Measurements from ENCODE around the gene CPXM2.

CPXM2 gene

GRCh38 chr10:123891144-123892071, at the start of gene CPXM2:
Gene CPXM2 (minus strand): TSS chr10:123891807. CDS start chr10:123891659, 148 bp downstream.
- in situ Hi-C loops (cut with MboI; ENCODE audit: low sequenced_read_pairs): no loop called here

GRCh38 chr10:123939591-123939990, 48.0 kb upstream of the CPXM2 start:
- in situ Hi-C loops (cut with MboI; ENCODE audit: low sequenced_read_pairs): no loop called here

GRCh38 chr10:123938890-123939289, 47.3 kb upstream of the CPXM2 start:
- in situ Hi-C loops (cut with MboI; ENCODE audit: low sequenced_read_pairs): no loop called here

DNA sequence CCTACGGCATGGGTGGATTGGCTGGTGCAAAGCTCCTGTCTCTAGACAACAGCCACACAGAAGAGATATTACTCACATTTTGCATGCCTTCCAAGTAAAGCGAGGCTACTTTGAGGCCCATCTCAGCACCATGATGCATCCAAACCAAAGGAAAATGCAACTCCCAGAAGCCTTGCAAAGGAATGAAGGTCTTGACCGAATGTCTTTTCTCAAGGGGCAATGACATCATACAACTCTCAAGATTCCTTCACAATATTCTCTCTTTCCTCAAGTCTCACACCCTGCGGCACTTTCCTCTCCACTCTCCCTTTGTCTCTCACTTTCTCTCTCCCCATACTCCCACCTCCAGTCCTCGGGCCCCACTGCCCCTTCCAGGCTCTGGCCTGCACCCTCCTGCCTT, 44.8 kb upstream of the CPXM2 start:
- in situ Hi-C loops (cut with MboI; ENCODE audit: low sequenced_read_pairs): no loop called here

- in situ Hi-C loops (cut with MboI; ENCODE audit: low sequenced_read_pairs): no loop called here
These were observed 44.1 kb upstream of the CPXM2 start for GRCh38 chr10:123935680-123936079.

- in situ Hi-C loops (cut with MboI; ENCODE audit: low sequenced_read_pairs): no loop called here
These were observed 43.2 kb upstream of the CPXM2 start for GRCh38 chr10:123934846-123935245.

- in situ Hi-C loops (cut with MboI; ENCODE audit: low sequenced_read_pairs): no loop called here
These were observed 38.9 kb upstream of the CPXM2 start for GRCh38 chr10:123930340-123931001.

- in situ Hi-C loops (cut with MboI; ENCODE audit: low sequenced_read_pairs): no loop called here
These were observed 38.2 kb upstream of the CPXM2 start for GRCh38 chr10:123929791-123930190.

DNA sequence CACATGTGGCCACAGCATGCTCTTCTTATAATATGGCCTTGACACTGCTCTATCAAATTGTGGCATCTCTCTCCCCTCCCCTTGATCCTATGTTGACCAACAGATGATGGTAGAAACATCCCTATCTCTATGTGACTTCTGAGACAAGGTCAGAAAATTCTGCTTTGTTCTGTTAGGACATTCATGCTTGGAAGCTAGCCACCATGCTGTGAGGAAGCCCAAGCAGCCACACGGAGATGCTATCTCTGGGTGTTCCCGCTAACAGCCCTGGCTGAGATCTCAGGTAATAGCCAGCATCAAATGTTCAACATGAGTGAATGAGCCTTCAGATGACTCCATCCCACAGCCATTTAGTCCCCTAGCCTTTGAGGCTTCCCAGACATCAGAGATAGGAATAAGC, 36.8 kb upstream of the CPXM2 start:
- in situ Hi-C loops (cut with MboI; ENCODE audit: low sequenced_read_pairs): no loop called here

- in situ Hi-C loops (cut with MboI; ENCODE audit: low sequenced_read_pairs): no loop called here
These were observed 35.0 kb upstream of the CPXM2 start for GRCh38 chr10:123926401-123927264.

DNA sequence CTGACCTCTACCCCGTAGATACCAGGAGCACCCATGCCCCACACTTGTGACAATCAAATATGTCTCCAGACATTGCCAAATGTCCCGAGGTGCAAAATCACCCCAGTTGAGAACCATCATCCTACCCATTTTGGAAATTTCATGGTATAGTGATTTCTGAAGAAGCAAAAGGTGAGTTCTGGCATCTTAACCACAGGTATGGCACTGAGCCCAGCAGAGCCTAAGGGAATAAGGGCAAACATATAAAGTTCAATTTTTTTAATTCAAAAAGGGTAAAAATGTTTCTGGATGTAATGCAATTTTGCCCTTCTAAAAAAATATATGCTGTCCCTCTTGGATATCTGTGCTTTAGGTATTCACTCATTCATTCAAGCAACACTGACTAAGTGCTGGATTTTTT, 30.5 kb upstream of the CPXM2 start:
- in situ Hi-C loops (cut with MboI; ENCODE audit: low sequenced_read_pairs): no loop called here

GRCh38 chr10:123916775-123917174, 25.2 kb upstream of the CPXM2 start:
- in situ Hi-C loops (cut with MboI; ENCODE audit: low sequenced_read_pairs): no loop called here

DNA sequence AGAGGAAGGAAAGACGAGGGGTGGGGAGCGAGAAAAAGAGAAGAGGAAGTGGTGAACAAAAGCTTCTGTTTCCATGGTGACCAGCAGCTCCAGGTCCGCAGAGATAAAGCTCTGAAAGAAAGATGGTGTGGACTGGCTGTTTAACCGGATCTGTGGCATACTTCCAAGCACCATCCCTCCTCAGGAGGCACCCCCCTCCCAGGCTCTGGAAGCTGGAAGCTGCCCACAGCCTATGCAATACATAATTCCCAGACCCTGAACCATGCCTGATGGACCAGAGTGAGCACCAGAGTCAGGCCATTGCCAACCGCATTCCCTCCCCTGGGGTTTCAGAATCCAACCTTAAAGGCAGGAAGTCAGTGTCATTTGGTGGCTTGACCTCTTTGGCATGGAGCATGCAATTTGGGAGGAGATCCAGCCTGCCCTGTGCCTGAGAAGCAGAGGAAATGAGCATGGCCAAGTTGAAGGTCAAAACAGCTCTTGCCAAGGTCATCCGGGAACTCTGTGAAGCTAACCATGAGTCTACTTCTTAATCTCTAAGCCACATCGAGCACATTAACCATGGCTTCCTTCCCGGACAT, 22.2 kb upstream of the CPXM2 start:
- in situ Hi-C loops (cut with MboI; ENCODE audit: low sequenced_read_pairs): no loop called here

GRCh38 chr10:123912871-123913270, 21.3 kb upstream of the CPXM2 start:
- in situ Hi-C loops (cut with MboI; ENCODE audit: low sequenced_read_pairs): no loop called here

GRCh38 chr10:123912466-123912865, 20.9 kb upstream of the CPXM2 start:
- in situ Hi-C loops (cut with MboI; ENCODE audit: low sequenced_read_pairs): no loop called here

DNA sequence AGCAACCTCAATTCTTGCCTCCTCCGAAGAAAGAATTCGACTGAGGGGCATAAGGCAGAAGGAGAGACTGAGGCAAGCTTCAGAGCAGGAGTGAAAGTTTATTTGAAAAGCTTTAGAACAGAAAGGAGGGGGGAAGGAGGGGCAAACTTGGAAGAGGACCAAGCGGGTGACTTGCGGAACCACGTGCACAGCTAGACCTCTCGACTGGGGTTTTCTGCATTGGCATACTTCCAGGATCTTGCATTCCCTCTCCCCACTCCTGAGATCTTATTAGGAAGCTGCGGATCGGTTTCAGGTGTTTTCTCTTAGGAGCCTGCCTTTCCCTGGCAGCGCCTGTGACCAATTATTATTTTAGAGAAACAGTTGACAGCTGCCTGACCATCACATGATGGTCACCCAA, 20.3 kb upstream of the CPXM2 start:
- in situ Hi-C loops (cut with MboI; ENCODE audit: low sequenced_read_pairs): no loop called here

- in situ Hi-C loops (cut with MboI; ENCODE audit: low sequenced_read_pairs): no loop called here
These were observed 18.3 kb upstream of the CPXM2 start for GRCh38 chr10:123909866-123910265.

DNA sequence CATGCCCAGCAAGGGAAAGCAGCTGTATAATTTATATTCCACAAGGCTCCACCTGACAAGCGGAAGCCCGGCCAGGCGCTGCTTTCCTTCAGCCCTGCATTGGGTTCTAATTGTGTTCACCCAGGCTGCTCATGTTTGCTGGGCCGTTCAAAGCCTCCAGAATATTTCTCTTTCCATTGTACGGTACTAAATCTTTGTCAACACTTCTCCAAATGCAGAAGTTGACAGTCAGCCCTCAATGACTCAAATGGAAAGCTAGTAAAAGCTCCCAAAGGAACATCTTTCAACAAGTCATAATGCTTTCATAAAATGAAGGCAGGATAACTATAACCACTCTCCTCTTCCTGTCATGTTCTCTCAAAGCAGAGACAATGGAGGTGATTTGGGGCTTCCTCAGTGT, 17.8 kb upstream of the CPXM2 start:
- in situ Hi-C loops (cut with MboI; ENCODE audit: low sequenced_read_pairs): no loop called here

DNA sequence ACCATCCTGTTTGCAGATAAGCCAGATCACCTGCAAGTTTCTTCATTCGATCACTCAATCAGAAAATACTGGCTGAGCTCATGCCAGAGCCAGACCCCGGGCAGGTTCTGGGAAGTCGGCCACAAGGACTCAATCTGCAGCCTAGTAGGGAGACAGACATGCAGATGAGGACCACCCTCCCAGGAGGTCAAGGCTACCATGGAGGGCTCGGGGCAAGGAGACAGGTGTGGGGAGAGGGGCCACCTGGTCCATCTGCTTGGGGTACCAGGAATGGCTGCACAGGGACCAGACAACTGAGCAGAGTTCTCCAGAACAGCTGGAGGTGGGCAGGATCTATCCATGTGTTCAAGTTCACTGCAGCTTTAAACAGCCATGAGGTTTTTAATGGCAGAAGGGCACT, 16.8 kb upstream of the CPXM2 start:
- in situ Hi-C loops (cut with MboI; ENCODE audit: low sequenced_read_pairs): no loop called here

DNA sequence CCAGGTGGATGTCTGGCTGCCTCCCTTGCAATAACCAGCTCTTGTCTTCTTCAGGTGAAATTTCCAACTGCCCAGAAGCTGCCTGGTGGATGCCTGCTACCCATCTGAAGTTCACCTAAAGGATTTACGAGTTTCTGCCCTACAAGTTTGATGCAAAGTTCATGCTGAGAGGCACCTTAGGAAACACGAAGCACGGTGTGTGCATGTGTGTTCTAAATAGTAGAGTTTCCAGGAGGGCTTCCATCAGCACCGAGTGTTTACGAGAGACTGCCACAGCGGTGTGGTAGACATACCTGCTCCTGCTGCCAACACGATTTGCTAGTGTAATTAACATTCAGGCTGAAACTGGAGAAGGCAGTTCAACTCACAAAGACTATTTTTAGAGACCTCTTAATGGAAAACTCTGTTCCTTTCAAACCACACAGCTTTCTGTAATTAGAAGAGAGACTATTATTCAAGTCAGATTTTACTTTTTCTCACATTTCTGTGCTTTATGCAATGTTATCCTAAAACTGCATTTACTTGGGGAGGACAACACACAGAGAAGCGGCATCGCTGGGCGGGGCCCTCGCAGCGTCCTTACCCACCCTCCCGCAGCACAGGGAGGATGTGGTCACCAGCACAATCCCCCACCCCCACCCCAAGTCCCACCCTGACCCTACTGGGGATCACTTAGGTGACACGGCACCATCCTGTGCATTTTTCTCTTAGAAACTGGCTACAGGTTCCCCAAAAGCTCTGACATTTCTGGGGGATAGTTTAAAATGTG, 15.5 kb upstream of the CPXM2 start:
- in situ Hi-C loops (cut with MboI; ENCODE audit: low sequenced_read_pairs): no loop called here
